HG02588 (cell line): ENCODE data around the gene RBPJL.

ENCODE experiments used
- ATAC-seq: cut with Tn5 transposase; IDR thresholded peaks from one replicate; pipeline ENCODE4 v1.9.1; 2021; ENCODE audit warnings: mild to moderate bottlenecking, moderate library complexity; ENCODE audit not compliant: unreplicated experiment

Gene RBPJL

GRCh38 chr20:45316150-45317080 lies 9.8 kb downstream of the RBPJL start:
- no peak for ATAC-seq

GRCh38 chr20:45317826-45318225 lies 11.2 kb downstream of the RBPJL start:
- no peak for ATAC-seq

DNA sequence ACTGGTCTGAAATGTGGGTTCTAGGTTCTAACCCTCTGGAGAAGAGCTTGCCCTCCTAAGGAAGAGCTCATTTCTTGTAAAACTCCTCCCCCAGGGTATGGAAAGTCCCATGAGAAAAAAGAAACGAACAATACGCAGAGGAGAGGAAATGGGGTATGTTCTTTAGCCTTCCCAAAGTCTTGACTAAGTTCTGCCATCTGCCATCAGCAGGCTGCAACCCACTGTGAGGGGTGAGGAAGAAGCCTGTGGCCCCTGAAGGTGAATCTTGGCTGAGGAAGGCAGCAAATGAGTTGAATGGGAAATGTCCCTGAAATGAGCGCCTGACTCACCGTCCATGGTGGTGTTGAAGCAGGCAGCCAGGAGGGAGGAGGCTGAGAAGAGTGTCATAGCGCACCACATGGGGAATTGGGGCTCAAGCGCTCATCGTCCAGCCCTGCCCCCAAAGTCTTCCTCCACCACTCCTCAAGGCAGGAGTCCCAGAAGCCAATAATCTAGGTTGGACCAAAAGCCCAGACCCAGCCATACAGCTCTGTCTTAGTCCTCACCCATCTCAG lies 11.8 kb downstream of the RBPJL start:
- no peak for ATAC-seq

- no peak for ATAC-seq
These were observed 12.3 kb downstream of the RBPJL start for GRCh38 chr20:45318948-45319347.

- no peak for ATAC-seq
These were observed 14.4 kb downstream of the RBPJL start for GRCh38 chr20:45320948-45321595.

- no peak for ATAC-seq
These were observed 16.3 kb downstream of the RBPJL start for GRCh38 chr20:45322952-45323383.

GRCh38 chr20:45323731-45324130 lies 17.1 kb downstream of the RBPJL start:
- no peak for ATAC-seq

DNA sequence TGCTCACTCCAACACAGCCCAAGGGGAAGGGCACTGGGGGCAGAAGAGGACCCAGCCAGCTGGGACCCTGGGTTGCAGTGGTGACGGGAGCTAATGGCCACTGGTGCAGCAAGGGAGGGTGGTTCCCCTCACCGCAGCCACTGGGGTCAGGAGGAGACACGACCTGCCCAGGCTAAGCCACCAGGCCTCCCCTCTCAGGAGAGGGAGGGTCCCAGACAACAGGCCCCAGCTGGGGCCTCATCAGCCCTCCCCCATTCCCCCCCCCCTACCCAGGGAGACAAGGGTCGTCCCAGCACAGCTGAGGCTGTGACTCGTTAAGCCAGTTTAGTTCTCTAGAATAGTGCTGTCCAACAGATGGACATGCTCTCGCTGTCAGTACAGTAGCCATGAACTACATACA lies 18.7 kb downstream of the RBPJL start:
- ATAC-seq = no peak

GRCh38 chr20:45328451-45328850 lies 21.8 kb downstream of the RBPJL start:
- ATAC-seq = no peak

- no peak for ATAC-seq
These were observed 23.1 kb downstream of the RBPJL start for GRCh38 chr20:45329497-45330319.

DNA sequence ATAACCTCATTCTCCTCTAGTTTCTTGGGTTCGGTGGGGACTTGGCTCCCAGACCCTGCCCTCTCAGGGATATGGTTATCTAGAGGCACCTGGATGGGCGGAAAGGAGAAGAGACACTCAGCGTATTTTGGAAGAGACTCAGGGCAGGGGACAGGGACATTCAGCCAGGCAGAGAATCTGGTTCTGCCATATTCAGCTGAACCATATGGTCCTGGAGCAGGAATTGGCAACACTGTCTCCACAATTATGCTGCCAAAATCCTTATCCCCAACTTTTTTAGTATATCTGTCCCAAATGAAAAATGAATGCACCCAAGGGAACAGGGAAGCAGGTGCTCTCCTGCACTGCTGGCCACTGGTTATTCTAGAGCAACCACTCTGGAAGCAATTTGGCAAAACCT lies 23.8 kb downstream of the RBPJL start:
- no peak for ATAC-seq

DNA sequence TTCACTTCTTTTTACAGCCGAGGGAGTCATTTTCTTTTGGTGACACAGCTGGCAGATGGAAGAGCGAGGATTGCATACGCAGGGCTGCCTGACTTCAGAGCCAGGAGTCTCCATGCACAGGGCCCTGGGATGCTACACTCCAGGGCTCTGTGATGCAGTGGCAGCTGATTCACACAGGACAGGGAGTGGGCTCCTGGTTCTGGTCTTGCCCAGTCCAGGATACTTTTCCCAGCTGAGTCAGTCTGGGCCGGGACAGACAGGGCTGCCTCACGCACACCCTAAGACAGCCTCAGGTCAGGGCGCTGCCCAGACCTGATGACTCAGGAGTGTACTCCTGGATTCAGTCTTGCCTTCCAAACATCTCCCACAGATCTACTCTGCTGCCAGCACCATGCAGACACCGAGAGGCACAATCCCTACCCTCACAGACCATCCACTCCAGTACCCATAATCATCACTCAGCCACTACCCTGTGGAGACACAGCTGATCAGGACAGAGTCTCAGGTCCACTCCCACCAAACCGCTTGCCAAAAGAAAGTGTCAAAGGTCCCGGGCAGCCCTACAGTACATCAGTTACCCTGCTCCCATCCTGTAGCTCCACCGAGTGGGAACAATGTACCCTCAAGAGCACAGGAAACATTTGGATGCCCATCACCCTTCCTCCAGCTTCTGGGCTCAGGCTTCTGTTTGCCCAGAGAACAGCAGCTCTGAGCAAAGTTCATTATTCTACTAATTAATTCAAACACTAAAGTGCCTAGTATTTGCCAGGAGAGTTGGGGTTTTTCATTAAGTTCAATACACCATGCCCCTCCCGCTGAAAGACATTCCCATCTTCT lies 30.1 kb downstream of the RBPJL start:
- ATAC-seq = no peak

DNA sequence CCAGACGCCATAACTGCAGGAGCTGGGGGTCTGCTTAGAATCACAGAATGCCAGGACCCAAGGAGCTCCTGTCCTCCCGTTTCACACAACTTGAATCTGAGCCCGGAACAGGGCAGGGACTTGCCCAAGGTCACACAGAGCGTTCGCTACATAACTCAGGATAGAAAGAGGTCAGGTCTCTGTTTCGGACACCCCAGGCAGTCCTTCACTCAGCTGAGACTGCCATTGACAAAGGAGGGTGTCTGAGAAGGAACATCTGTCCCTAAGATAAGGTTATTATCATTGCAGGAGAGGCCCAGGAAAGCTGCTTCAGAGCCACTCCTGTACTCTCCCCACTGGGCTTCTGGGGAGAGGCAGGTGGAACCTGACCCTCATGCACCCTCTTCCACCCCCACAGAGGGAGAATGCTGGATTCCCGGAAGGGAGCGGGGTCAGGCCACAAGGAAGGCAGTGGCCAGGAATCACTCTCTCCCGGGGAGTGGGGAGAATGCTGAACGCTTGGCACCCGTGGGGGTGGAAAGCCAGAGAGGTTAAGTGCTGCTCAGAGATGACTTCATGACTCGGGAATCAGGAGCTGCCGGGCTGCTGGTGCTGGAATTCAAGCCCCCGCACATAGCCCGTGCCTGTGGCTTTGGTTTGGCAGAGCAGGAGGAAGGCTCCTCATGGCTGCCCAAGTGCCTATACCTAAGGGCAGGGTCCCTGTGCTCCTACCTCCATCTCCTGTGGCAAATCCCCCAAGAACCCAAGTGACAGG lies 30.9 kb downstream of the RBPJL start:
- ATAC-seq = no peak

- ATAC-seq = no peak
These were observed 31.7 kb downstream of the RBPJL start for GRCh38 chr20:45338121-45339030.

DNA sequence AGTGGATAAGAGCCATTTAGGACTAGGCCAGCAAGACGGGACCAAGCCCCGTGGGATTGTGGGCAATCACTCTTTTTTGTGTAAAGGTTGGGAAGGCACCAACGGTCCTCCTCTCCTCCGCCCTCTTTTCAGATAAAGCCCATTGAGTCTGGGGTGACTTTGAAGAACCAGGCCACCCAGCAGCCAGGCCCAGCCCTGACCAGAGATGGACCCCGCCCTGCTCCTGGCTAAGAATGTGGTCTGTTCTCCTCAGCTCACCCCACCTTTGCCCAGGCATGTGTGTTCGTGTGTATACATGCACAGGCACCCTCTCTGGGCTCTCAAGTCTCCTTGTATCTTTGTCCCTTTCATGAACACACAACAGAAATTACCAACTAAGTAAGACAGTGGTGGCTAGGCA lies 32.4 kb downstream of the RBPJL start:
- no peak for ATAC-seq

- no peak for ATAC-seq
These were observed 33.2 kb downstream of the RBPJL start for GRCh38 chr20:45339799-45340198.

DNA sequence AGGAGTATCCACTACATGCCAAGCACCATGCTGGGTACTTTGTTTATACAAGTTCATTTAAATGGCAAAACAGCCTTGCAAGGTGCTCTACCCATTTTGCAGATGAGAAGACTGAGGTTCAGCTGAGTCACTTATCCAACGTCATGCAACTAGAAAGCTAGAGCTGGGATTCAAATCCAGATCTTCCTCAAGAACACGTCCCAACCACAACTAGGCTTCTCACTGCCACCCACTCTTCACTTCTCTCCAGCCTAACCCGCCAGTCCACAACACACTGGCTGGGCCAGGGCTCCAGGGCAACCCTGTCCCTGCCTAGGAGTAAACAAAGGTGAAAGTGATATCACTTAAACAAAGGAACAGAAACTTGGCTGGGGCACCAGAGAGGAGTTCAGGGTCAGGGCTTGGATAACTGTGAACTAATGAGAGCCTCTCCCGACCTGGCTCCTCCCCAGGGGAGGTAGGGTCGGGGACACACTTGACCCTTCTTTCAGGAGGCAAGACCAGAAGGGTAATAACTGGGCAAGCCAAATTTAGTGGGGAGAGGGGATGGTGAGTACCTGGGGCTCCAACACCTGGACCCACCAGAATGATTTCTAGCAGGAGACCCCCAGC lies 33.7 kb downstream of the RBPJL start:
- no peak for ATAC-seq

DNA sequence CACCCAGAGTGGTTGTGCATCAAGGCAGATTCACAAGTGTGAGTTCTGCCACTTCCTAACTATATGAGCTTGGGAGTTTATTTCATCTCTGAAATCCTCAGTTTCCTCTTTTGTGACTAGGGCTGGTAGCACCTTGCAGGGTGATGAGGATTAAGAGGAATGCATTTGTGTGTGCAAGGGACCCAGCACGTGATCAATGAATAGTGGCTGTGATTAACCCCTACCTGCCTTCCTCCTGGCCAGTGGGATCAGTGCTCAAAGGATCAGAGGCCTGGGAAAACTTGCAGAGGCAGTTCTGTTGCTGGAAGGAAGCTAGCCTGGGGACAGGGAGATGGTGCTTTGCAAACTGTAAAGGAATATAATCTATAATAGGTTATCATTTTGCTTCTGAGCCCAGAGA lies 34.3 kb downstream of the RBPJL start:
- no peak for ATAC-seq
